ENCODE data around the gene RBM41. TPM values are rescaled to one million over a fixed set of nuclear protein-coding genes. Genes with fewer than 3 reads are reported as not detected.

RBM41 gene
- polyA plus RNA-seq, 1 donor from 2014 or later = 11.0 TPM

DNA sequence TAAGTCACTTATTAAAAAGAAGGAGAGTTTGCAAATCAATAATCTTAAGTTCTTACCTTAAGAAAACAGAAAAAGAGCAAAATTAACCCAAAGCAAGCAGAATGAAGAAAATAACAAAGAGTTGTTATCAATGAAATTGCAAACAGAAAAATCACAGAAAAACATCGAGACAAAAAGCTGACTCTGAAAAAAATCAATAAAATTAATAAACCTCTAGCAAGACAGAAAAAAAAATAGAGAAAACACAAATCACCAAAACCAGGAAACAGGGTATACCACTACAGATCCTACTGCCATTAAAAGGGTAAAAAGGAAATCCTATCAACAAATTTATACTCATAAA lies 17.3 kb upstream of the RBM41 start:
- Histone ChIP-seq H3K4me3 (ENCODE audit: low read length) (no peak overlapping the region), H2AFZ (ENCODE audit: low read depth, low read length) (no peak overlapping the region), H3F3A (ENCODE audit: insufficient read depth, low read length, poor library complexity, severe bottlenecking) (no peaks in the 10 kb centered on the region), H3K4me2 (ENCODE audit: low read length) (no peak overlapping the region), H3K79me2 (replicated peaks; ENCODE audit: insufficient read depth, low read length) (no peaks in the 10 kb centered on the region), H3K27ac (ENCODE audit: low read length) (no peak overlapping the region), H3K9me3 (ENCODE audit: low read length) (no peaks in the 10 kb centered on the region), H3K9me2 (ENCODE audit: insufficient read depth, low read length) (no peaks in the 10 kb centered on the region), H3K27me3 (ENCODE audit: insufficient read depth, low read depth, low read length) (no peaks in the 10 kb centered on the region), H4K20me1 (ENCODE audit: insufficient read depth) (no peaks in the 10 kb centered on the region), H3K9ac (ENCODE audit: low read length) (no peak overlapping the region), H3K36me3 (ENCODE audit: insufficient read depth, low read length) (no peaks in the 10 kb centered on the region)
- TF ChIP-seq POLR2AphosphoS5 (IDR thresholded peaks at IDR 0.05) (no peak), SMC3 (conservative IDR thresholded peaks at IDR 0.05; ENCODE audit: poor library complexity) (no peak), TAF1 (IDR thresholded peaks at IDR 0.05; ENCODE audit: low read depth) (no peak), RAD21 (conservative IDR thresholded peaks at IDR 0.05) (no peak), MXI1 (conservative IDR thresholded peaks at IDR 0.05; ENCODE audit: poor library complexity, severe bottlenecking) (no peak), EP300 (conservative IDR thresholded peaks at IDR 0.05; ENCODE audit: poor library complexity, severe bottlenecking) (no peak), EZH2 (IDR thresholded peaks at IDR 0.05; ENCODE audit: borderline replicate concordance, insufficient read depth, low read length, poor library complexity, severe bottlenecking) (no peak)
- TF ChIP-seq, protein P1, sequence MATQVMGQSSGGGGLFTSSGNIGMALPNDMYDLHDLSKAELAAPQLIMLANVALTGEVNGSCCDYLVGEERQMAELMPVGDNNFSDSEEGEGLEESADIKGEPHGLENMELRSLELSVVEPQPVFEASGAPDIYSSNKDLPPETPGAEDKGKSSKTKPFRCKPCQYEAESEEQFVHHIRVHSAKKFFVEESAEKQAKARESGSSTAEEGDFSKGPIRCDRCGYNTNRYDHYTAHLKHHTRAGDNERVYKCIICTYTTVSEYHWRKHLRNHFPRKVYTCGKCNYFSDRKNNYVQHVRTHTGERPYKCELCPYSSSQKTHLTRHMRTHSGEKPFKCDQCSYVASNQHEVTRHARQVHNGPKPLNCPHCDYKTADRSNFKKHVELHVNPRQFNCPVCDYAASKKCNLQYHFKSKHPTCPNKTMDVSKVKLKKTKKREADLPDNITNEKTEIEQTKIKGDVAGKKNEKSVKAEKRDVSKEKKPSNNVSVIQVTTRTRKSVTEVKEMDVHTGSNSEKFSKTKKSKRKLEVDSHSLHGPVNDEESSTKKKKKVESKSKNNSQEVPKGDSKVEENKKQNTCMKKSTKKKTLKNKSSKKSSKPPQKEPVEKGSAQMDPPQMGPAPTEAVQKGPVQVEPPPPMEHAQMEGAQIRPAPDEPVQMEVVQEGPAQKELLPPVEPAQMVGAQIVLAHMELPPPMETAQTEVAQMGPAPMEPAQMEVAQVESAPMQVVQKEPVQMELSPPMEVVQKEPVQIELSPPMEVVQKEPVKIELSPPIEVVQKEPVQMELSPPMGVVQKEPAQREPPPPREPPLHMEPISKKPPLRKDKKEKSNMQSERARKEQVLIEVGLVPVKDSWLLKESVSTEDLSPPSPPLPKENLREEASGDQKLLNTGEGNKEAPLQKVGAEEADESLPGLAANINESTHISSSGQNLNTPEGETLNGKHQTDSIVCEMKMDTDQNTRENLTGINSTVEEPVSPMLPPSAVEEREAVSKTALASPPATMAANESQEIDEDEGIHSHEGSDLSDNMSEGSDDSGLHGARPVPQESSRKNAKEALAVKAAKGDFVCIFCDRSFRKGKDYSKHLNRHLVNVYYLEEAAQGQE (IDR thresholded peaks at IDR 0.05; ENCODE audit: borderline replicate concordance) = no peak
- TF ChIP-seq, protein P2, sequence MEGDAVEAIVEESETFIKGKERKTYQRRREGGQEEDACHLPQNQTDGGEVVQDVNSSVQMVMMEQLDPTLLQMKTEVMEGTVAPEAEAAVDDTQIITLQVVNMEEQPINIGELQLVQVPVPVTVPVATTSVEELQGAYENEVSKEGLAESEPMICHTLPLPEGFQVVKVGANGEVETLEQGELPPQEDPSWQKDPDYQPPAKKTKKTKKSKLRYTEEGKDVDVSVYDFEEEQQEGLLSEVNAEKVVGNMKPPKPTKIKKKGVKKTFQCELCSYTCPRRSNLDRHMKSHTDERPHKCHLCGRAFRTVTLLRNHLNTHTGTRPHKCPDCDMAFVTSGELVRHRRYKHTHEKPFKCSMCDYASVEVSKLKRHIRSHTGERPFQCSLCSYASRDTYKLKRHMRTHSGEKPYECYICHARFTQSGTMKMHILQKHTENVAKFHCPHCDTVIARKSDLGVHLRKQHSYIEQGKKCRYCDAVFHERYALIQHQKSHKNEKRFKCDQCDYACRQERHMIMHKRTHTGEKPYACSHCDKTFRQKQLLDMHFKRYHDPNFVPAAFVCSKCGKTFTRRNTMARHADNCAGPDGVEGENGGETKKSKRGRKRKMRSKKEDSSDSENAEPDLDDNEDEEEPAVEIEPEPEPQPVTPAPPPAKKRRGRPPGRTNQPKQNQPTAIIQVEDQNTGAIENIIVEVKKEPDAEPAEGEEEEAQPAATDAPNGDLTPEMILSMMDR (IDR thresholded peaks at IDR 0.05; ENCODE audit: poor library complexity, severe bottlenecking) = no peak

DNA sequence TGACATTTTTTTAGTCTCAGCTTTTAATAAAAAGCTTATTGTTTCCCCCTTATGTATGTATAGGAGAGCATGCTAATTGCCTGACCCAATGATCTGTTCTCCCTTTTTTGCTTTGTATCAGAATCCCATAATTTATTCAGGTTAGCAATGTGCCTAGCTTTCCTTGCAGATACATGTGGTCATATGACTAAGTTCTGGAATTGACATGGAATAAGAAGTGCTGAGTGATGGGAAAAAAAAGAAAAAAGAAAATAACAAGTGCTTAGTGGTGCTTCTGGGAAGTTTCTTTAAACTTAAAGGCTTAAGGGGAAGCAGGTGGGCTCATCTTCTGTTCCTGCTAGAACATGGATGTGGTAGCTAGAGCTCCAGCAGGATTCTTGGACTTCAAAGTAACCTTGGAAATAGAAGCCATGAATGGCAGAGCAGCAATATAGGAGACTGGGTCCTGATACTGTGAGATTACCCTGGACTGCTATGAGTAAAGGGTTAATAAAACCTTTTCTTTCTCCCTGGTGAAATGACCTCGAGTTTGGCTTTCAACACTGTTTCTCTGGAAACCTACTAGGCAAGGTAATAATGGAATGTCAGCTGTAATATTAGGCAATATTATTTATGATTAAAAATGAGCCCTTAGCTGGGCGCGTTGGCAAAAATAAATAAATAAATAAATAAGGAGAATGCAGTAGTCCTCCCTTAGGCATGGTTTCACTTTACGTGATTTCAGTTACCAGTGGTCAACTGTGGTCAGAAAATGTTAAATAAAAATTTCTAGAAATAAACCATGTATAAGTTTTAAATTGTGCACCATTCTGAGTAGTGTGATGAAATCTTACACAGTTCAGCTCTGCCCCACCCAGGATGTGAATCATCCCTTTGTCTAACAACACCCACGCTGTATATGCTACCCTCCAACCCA lies 16.7 kb upstream of the RBM41 start:
- H3K4me2 ChIP-seq (ENCODE audit: low read length) = no peak overlapping the region
- no peak overlapping the region for H3K27ac ChIP-seq (ENCODE audit: low read length)
- H3F3A ChIP-seq (ENCODE audit: insufficient read depth, low read length, poor library complexity, severe bottlenecking) = no peaks in the 10 kb centered on the region
- no peak overlapping the region for H2AFZ ChIP-seq (ENCODE audit: low read depth, low read length)
- H3K4me3 ChIP-seq (ENCODE audit: low read length) = no peak overlapping the region
- no peak overlapping the region for H3K9ac ChIP-seq (ENCODE audit: low read length)
- H3K9me3 ChIP-seq (ENCODE audit: low read length) = no peaks in the 10 kb centered on the region
- no peaks in the 10 kb centered on the region for H3K27me3 ChIP-seq (ENCODE audit: insufficient read depth, low read depth, low read length)
- H3K79me2 ChIP-seq (replicated peaks; ENCODE audit: insufficient read depth, low read length) = no peaks in the 10 kb centered on the region
- no peaks in the 10 kb centered on the region for H4K20me1 ChIP-seq (ENCODE audit: insufficient read depth)
- H3K9me2 ChIP-seq (ENCODE audit: insufficient read depth, low read length) = no peaks in the 10 kb centered on the region
- H3K36me3 ChIP-seq (ENCODE audit: insufficient read depth, low read length) = no peaks in the 10 kb centered on the region
- TF ChIP-seq, protein P2 (IDR thresholded peaks at IDR 0.05; ENCODE audit: poor library complexity, severe bottlenecking) = no peak
- no peak for TF ChIP-seq RAD21 (conservative IDR thresholded peaks at IDR 0.05)
- no peak for TF ChIP-seq EZH2 (IDR thresholded peaks at IDR 0.05; ENCODE audit: borderline replicate concordance, insufficient read depth, low read length, poor library complexity, severe bottlenecking)
- no peak for TF ChIP-seq POLR2AphosphoS5 (IDR thresholded peaks at IDR 0.05)
- TF ChIP-seq, protein P1 (IDR thresholded peaks at IDR 0.05; ENCODE audit: borderline replicate concordance) = no peak
- TF ChIP-seq SMC3 (conservative IDR thresholded peaks at IDR 0.05; ENCODE audit: poor library complexity) = no peak
- TF ChIP-seq MXI1 (conservative IDR thresholded peaks at IDR 0.05; ENCODE audit: poor library complexity, severe bottlenecking) = no peak
- no peak for TF ChIP-seq EP300 (conservative IDR thresholded peaks at IDR 0.05; ENCODE audit: poor library complexity, severe bottlenecking)
- no peak for TF ChIP-seq TAF1 (IDR thresholded peaks at IDR 0.05; ENCODE audit: low read depth)
